H1 (cell line): ENCODE results near the gene ATP8B2.

Source experiments
- CBX5 ChIP-seq: fragments of 300-800, 300-1000 bp; sonication (generic); IDR thresholded peaks from 2 replicates; pipeline ENCODE4 v1.7.1; 2016; ENCODE audit warnings: antibody characterized with exemption, low read length, low read depth
- CHD2 ChIP-seq: IDR thresholded peaks from 2 replicates; pipeline ENCODE4 v1.6.1; 2012; ENCODE audit warnings: low read length, improper control_type of control experiment
- CREB1 ChIP-seq: IDR thresholded peaks from 2 replicates; pipeline ENCODE4 v1.6.1; 2012; ENCODE audit warnings: inconsistent platforms
- POLR2AphosphoS5 ChIP-seq: IDR thresholded peaks from 2 replicates; pipeline ENCODE4 v1.6.1; 2011; ENCODE audit warnings: low read depth, low read length
- TAF1 ChIP-seq: IDR thresholded peaks from 2 replicates; pipeline ENCODE4 v1.6.1; 2011; ENCODE audit warnings: mild to moderate bottlenecking, low read depth, low read length
- USF2 ChIP-seq: IDR thresholded peaks from 2 replicates; pipeline ENCODE4 v1.6.1; 2011; ENCODE audit warnings: low read length, improper control_type of control experiment
- TF ChIP-seq, protein P1 (sequence below), 3 experiments: IDR thresholded peaks; 1 replicate in 2 of 3; 2 replicates in 1 of 3; pipeline versions ENCODE4 v1.5.1 to v1.6.1; 2011; ENCODE audit warnings: low read length in 3 of 3, mild to moderate bottlenecking in 3 of 3, inconsistent platforms in 2 of 3, low read depth in 1 of 3, moderate library complexity in 1 of 3; ENCODE audit not compliant: insufficient read depth in 1 of 3; ENCODE audit errors: control extremely low read depth in 1 of 3
- TF ChIP-seq, protein P2 (sequence below): IDR thresholded peaks from 2 replicates; pipeline ENCODE4 v1.6.1; 2012; ENCODE audit warnings: inconsistent platforms

GRCh38 chr1:154313066-154313356 lies 12.3 kb upstream of the ATP8B2 start:
- TF ChIP-seq, protein P1, sequence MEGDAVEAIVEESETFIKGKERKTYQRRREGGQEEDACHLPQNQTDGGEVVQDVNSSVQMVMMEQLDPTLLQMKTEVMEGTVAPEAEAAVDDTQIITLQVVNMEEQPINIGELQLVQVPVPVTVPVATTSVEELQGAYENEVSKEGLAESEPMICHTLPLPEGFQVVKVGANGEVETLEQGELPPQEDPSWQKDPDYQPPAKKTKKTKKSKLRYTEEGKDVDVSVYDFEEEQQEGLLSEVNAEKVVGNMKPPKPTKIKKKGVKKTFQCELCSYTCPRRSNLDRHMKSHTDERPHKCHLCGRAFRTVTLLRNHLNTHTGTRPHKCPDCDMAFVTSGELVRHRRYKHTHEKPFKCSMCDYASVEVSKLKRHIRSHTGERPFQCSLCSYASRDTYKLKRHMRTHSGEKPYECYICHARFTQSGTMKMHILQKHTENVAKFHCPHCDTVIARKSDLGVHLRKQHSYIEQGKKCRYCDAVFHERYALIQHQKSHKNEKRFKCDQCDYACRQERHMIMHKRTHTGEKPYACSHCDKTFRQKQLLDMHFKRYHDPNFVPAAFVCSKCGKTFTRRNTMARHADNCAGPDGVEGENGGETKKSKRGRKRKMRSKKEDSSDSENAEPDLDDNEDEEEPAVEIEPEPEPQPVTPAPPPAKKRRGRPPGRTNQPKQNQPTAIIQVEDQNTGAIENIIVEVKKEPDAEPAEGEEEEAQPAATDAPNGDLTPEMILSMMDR (IDR thresholded peaks at IDR 0.05; ENCODE audit: control extremely low read depth in 1 of 3, insufficient read depth in 1 of 3, low read depth in 1 of 3, low read length in 3 of 3) = no peak
- TF ChIP-seq CREB1 = no peak
- no peak for TF ChIP-seq USF2
- no peak for TF ChIP-seq POLR2AphosphoS5
- no peak for TF ChIP-seq TAF1
- no peak for TF ChIP-seq CHD2
- TF ChIP-seq CBX5 = no peak
- TF ChIP-seq, protein P2, sequence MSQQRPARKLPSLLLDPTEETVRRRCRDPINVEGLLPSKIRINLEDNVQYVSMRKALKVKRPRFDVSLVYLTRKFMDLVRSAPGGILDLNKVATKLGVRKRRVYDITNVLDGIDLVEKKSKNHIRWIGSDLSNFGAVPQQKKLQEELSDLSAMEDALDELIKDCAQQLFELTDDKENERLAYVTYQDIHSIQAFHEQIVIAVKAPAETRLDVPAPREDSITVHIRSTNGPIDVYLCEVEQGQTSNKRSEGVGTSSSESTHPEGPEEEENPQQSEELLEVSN = no peak
